WTC11 (cell line): ENCODE measurements around the gene FHOD1. TPM values are rescaled to one million over a fixed set of nuclear protein-coding genes. Genes with fewer than 3 reads are reported as not detected.

Source experiments
- ATAC-seq: fragments of 200-7000 bp; cut with Tn5 transposase; 2 replicates; pipeline ENCODE4 v1.10.0; 2021; ENCODE audit warnings: mild to moderate bottlenecking, moderate library complexity
- CTCF ChIA-PET: fragments of 300-600 bp; sonication (Branson Sonifier 250); formaldehyde crosslinking; loops from one replicate; lab custom pipeline; 2021; ENCODE audit warnings: antibody characterized with exemption; lab: Charles Lee
- POLR2A ChIA-PET: fragments of 350-600 bp; sonication (Branson Sonifier 250); formaldehyde crosslinking; loops from one replicate; lab custom pipeline; 2021; ENCODE audit warnings: antibody characterized with exemption; lab: Charles Lee
- DNase-seq: peaks from one replicate; pipeline ENCODE4 v3.0.0; 2021; ENCODE audit warnings: low spot score
- H3K27ac Mint-ChIP-seq: 2 replicates; pipeline ENCODE4 v1.8.0; 2021; ENCODE audit warnings: mixed read lengths
- H3K27me3 Mint-ChIP-seq: 2 replicates; pipeline ENCODE4 v1.8.0; 2021; ENCODE audit warnings: low read depth, mild to moderate bottlenecking, moderate library complexity, mixed read lengths
- H3K36me3 Mint-ChIP-seq: 2 replicates; pipeline ENCODE4 v1.8.0; 2021; ENCODE audit warnings: mixed read lengths
- H3K4me1 Mint-ChIP-seq: 2 replicates; pipeline ENCODE4 v1.8.0; 2022; ENCODE audit warnings: mixed read lengths
- H3K4me3 Mint-ChIP-seq: 2 replicates; pipeline ENCODE4 v1.8.0; 2021; ENCODE audit warnings: mild to moderate bottlenecking, moderate library complexity, mixed read lengths
- H3K9me3 Mint-ChIP-seq: 2 replicates; pipeline ENCODE4 v1.8.0; 2021; ENCODE audit warnings: mixed read lengths
- ATF3 ChIP-seq: sonication (generic); formaldehyde crosslinking; conservative IDR thresholded peaks from 2 replicates; pipeline ENCODE4 v1.8.1; 2022; ENCODE audit warnings: mild to moderate bottlenecking, missing genetic modification reagents
- CREM ChIP-seq: sonication (generic); formaldehyde crosslinking; IDR thresholded peaks from 2 replicates; pipeline ENCODE4 v1.8.1; 2022; ENCODE audit warnings: mild to moderate bottlenecking, missing genetic modification reagents, moderate library complexity
- E2F4 ChIP-seq: sonication (generic); formaldehyde crosslinking; IDR thresholded peaks from 2 replicates; pipeline ENCODE4 v1.8.1; 2022; ENCODE audit warnings: low read depth, mild to moderate bottlenecking, moderate library complexity, missing genetic modification reagents, borderline replicate concordance
- E2F5 ChIP-seq: sonication (generic); formaldehyde crosslinking; IDR thresholded peaks from 2 replicates; pipeline ENCODE4 v1.8.1; 2022; ENCODE audit warnings: mild to moderate bottlenecking, moderate library complexity, missing genetic modification reagents
- ETV6 ChIP-seq: sonication (generic); formaldehyde crosslinking; IDR thresholded peaks from 2 replicates; pipeline ENCODE4 v1.8.1; 2022; ENCODE audit warnings: mild to moderate bottlenecking, missing genetic modification reagents
- FOXK1 ChIP-seq: sonication (generic); formaldehyde crosslinking; IDR thresholded peaks from 2 replicates; pipeline ENCODE4 v1.8.0; 2022; ENCODE audit warnings: mild to moderate bottlenecking, moderate library complexity, missing genetic modification reagents
- FOXP4 ChIP-seq: sonication (generic); formaldehyde crosslinking; IDR thresholded peaks from 2 replicates; pipeline ENCODE4 v1.8.0; 2022; ENCODE audit warnings: mild to moderate bottlenecking, missing genetic modification reagents
- GABPB1 ChIP-seq: sonication (generic); formaldehyde crosslinking; IDR thresholded peaks from 2 replicates; pipeline ENCODE4 v1.8.1; 2023; ENCODE audit warnings: mild to moderate bottlenecking, missing genetic modification reagents
- HMGXB4 ChIP-seq: sonication (generic); formaldehyde crosslinking; IDR thresholded peaks from 2 replicates; pipeline ENCODE4 v1.8.1; 2023; ENCODE audit warnings: mild to moderate bottlenecking, moderate library complexity, missing genetic modification reagents
- MAX ChIP-seq: sonication (generic); formaldehyde crosslinking; IDR thresholded peaks from 2 replicates; pipeline ENCODE4 v1.8.0; 2022; ENCODE audit warnings: mild to moderate bottlenecking, missing genetic modification reagents
- MYBL2 ChIP-seq: sonication (generic); formaldehyde crosslinking; IDR thresholded peaks from 2 replicates; pipeline ENCODE4 v1.8.1; 2023; ENCODE audit warnings: mild to moderate bottlenecking, moderate library complexity, missing genetic modification reagents
- NFYB ChIP-seq: sonication (generic); formaldehyde crosslinking; conservative IDR thresholded peaks from 2 replicates; pipeline ENCODE4 v1.8.0; 2022; ENCODE audit warnings: low read depth, missing genetic modification reagents
- PREB ChIP-seq: sonication (generic); formaldehyde crosslinking; IDR thresholded peaks from 2 replicates; pipeline ENCODE4 v1.8.1; 2022; ENCODE audit warnings: mild to moderate bottlenecking, missing genetic modification reagents, moderate library complexity, borderline replicate concordance
- PRRX2 ChIP-seq: fragments of 250-450 bp; sonication (Bioruptor Pico); IDR thresholded peaks from 2 replicates; pipeline ENCODE4 v1.8.0; 2021; ENCODE audit warnings: mild to moderate bottlenecking
- RELA ChIP-seq: sonication (generic); formaldehyde crosslinking; IDR thresholded peaks from 2 replicates; pipeline ENCODE4 v1.8.1; 2022; ENCODE audit warnings: missing genetic modification reagents, mild to moderate bottlenecking, borderline replicate concordance
- SMAD3 ChIP-seq: sonication (generic); formaldehyde crosslinking; IDR thresholded peaks from 2 replicates; pipeline ENCODE4 v1.8.0; 2022; ENCODE audit warnings: missing genetic modification reagents, mild to moderate bottlenecking, borderline replicate concordance
- TCF7 ChIP-seq: sonication (generic); formaldehyde crosslinking; IDR thresholded peaks from 2 replicates; pipeline ENCODE4 v1.8.0; 2022; ENCODE audit warnings: mild to moderate bottlenecking, low read depth, missing genetic modification reagents, moderate library complexity
- USF2 ChIP-seq: sonication (generic); formaldehyde crosslinking; IDR thresholded peaks from 2 replicates; pipeline ENCODE4 v1.8.1; 2023; ENCODE audit warnings: mild to moderate bottlenecking, missing genetic modification reagents, moderate library complexity
- ZBTB21 ChIP-seq: sonication (generic); formaldehyde crosslinking; IDR thresholded peaks from 2 replicates; pipeline ENCODE4 v1.8.1; 2023; ENCODE audit warnings: mild to moderate bottlenecking, missing genetic modification reagents, borderline replicate concordance
- ZBTB43 ChIP-seq: sonication (generic); formaldehyde crosslinking; IDR thresholded peaks from 2 replicates; pipeline ENCODE4 v1.8.1; 2023; ENCODE audit warnings: mild to moderate bottlenecking, missing genetic modification reagents
- ZNF232 ChIP-seq: sonication (generic); formaldehyde crosslinking; IDR thresholded peaks from 2 replicates; pipeline ENCODE4 v1.8.0; 2022; ENCODE audit warnings: mild to moderate bottlenecking, missing genetic modification reagents
- ZNF416 ChIP-seq: fragments of 250-450 bp; sonication (Bioruptor Pico); IDR thresholded peaks from 2 replicates; pipeline ENCODE4 v1.9.0; 2021; ENCODE audit warnings: mild to moderate bottlenecking, inconsistent platforms
- ZNF512 ChIP-seq: sonication (generic); formaldehyde crosslinking; IDR thresholded peaks from 2 replicates; pipeline ENCODE4 v1.8.1; 2022; ENCODE audit warnings: missing genetic modification reagents, borderline replicate concordance
- ZNF671 ChIP-seq: fragments of 250-450 bp; sonication (Bioruptor Pico); IDR thresholded peaks from 2 replicates; pipeline ENCODE4 v1.8.0; 2021; ENCODE audit warnings: mild to moderate bottlenecking
- total RNA-seq: library from RNA; stranded (reverse); gene quantifications from 3 replicates; pipeline ENCODE4 v1.2.3, GENCODE V29; 2021

Gene FHOD1
- total RNA-seq, 1 experiment from 2014 or later, result 81.3 TPM

- peaks cover 31% of the 10 kb centered on the region for H3K27me3 Mint-ChIP-seq
- peak; percentile 94 for DNase-seq
- no peaks in the 10 kb centered on the region for H3K9me3 Mint-ChIP-seq
- H3K36me3 Mint-ChIP-seq, result no peaks in the 10 kb centered on the region
- ChIA-PET POLR2A (interaction anchor here (2.1 kb wide), 1 partner anchor 8 kb away, joined by 6 read pairs; no protein-coding TSS in a partner anchor), CTCF (interaction anchor here (0.6 to 4.4 kb wide), 16 partner anchors 10 to 911 kb away, joined by 3 to 88 read pairs (median 19); partner anchors contain the start of genes B3GNT9, CES3, ELMO3 and FBXL8)
- peaks cover 19% of the 10 kb centered on the region for H3K4me1 Mint-ChIP-seq
- ATAC-seq, result peak; percentile 90
- no peak within 1 kb of the TSS for H3K27ac Mint-ChIP-seq
- peak within 1 kb of the TSS; percentile 82 for H3K4me3 Mint-ChIP-seq
- TF ChIP-seq NFYB (CRISPR knock-in tag) (peak; percentile 88), SMAD3 (CRISPR knock-in tag) (no peak), CREM (CRISPR knock-in tag) (peak; percentile 85), USF2 (CRISPR knock-in tag) (0 out of 2 replicates have a peak, but pooled peaks have one; percentile 31), ETV6 (CRISPR knock-in tag) (peak; percentile 74; the same call in 1 of the 2 replicates), ZNF671 (CRISPR knock-in tag) (no peak), TCF7 (no peak), RELA (CRISPR knock-in tag) (0 out of 2 replicates have a peak, but pooled peaks have one; percentile 40), ZBTB21 (peak; percentile 91; the same call in 1 of the 2 replicates), MAX (CRISPR knock-in tag) (peak; percentile 77), ZBTB43 (CRISPR knock-in tag) (no peak), ZNF512 (CRISPR knock-in tag) (no peak), FOXK1 (peak; percentile 54), PREB (no peak), MYBL2 (CRISPR knock-in tag) (0 out of 2 replicates have a peak, but pooled peaks have one; percentile 29), HMGXB4 (peak; percentile 63; the same call in 1 of the 2 replicates), ZNF232 (CRISPR knock-in tag) (no peak), E2F4 (CRISPR knock-in tag) (no peak), GABPB1 (peak; percentile 73), FOXP4 (CRISPR knock-in tag) (peak; percentile 85), PRRX2 (CRISPR knock-in tag) (no peak), E2F5 (CRISPR knock-in tag) (peak; percentile 39; the same call in 1 of the 2 replicates), ATF3 (CRISPR knock-in tag) (no peak), ZNF416 (CRISPR knock-in tag) (peak; percentile 73; the same call in 1 of the 2 replicates)
Observed at GRCh38 chr16:67183627-67184452, 63.4 kb downstream of the FHOD1 start, which contains the start of gene MATCAP1. Gene MATCAP1, minus strand, starts transcription at chr16:67183963. Its CDS starts 3,353 bp downstream, at chr16:67180610.
